B cell (primary cell): ENCODE data around the gene PTMS. TPM values are rescaled to one million over a fixed set of nuclear protein-coding genes. Genes with fewer than 3 reads are reported as not detected.
"Not testable (repeated sequence)": the region's sequence is repeated elsewhere in the genome, so short reads cannot be mapped to it uniquely, and the experiment has no call there.

Source experiments
- ATAC-seq: fragments of 200-7000 bp; cut with Tn5 transposase; one replicate; pipeline ENCODE4 v1.10.0; 2021; ENCODE audit warnings: low read depth, mild to moderate bottlenecking, moderate number of reproducible peaks, moderate library complexity
- CTCF ChIA-PET: fragments of 350-600 bp; sonication (Branson Sonifier 250); formaldehyde crosslinking; loops from one replicate; lab custom pipeline; 2021; ENCODE audit warnings: antibody characterized with exemption, inconsistent platforms; lab: Charles Lee
- POLR2A ChIA-PET: fragments of 350-600 bp; sonication (Branson Sonifier 250); formaldehyde crosslinking; loops from one replicate; lab custom pipeline; 2021; ENCODE audit warnings: antibody characterized with exemption; lab: Charles Lee
- DNase-seq: peaks from one replicate; pipeline ENCODE4 v3.0.0; 2013
- H2AFZ ChIP-seq: 2 replicates; pipeline ENCODE4 v1.6.1; 2012; ENCODE audit warnings: mild to moderate bottlenecking, low read depth, low read length; ENCODE audit not compliant: insufficient read depth, poor library complexity, severe bottlenecking
- H3K27ac ChIP-seq, 2 donors: 1 replicate in 1 of 2; 2 replicates in 1 of 2; pipeline ENCODE4 v1.5.1; 2012 to 2013; ENCODE audit warnings: low read length in 2 of 2, mild to moderate bottlenecking in 2 of 2, moderate library complexity in 1 of 2
- H3K27me3 ChIP-seq, 4 experiments: fragments of 200-600 bp in 1 of 4; sonication (generic) in 1 of 4; replicated peaks in 1 of 4; 1 replicate in 2 of 4; 2 replicates in 2 of 4; pipeline versions ENCODE4 v1.6.1 to v1.7.0; 2013 to 2016; ENCODE audit warnings: low read length in 3 of 4, mild to moderate bottlenecking in 2 of 4, mixed read lengths in 1 of 4, moderate library complexity in 1 of 4; ENCODE audit not compliant: insufficient read depth in 4 of 4, control insufficient read depth in 3 of 4; ENCODE audit errors: control extremely low read depth in 1 of 4
- H3K36me3 ChIP-seq, 2 experiments: replicated peaks in 1 of 2; 1 replicate in 1 of 2; 2 replicates in 1 of 2; pipeline versions ENCODE4 v1.6.1 to v1.7.1; 2013; ENCODE audit warnings: low read length in 1 of 2; ENCODE audit not compliant: insufficient read depth in 2 of 2, control insufficient read depth in 1 of 2; ENCODE audit errors: control extremely low read depth in 1 of 2, extremely low read depth in 1 of 2
- H3K4me1 ChIP-seq, 2 donors: fragments of 200-600 bp in 1 of 2; sonication (generic) in 1 of 2; 1 replicate in 1 of 2; 2 replicates in 1 of 2; pipeline versions ENCODE4 v1.5.1 to v1.6.1; 2013 to 2017; ENCODE audit warnings: low read length in 2 of 2; ENCODE audit not compliant: control insufficient read depth in 2 of 2, insufficient read depth in 2 of 2
- H3K4me2 ChIP-seq: replicated peaks from 2 replicates; pipeline ENCODE3; 2012; ENCODE audit warnings: mild to moderate bottlenecking, low read depth, low read length; ENCODE audit not compliant: poor library complexity, severe bottlenecking
- H3K4me3 ChIP-seq, 5 experiments: fragments of 200-600 bp in 1 of 5; sonication (generic) in 1 of 5; 1 replicate in 3 of 5; 2 replicates in 2 of 5; pipeline versions ENCODE4 v1.5.1 to v1.7.0; 2011 to 2016; ENCODE audit warnings: low read length in 4 of 5, mild to moderate bottlenecking in 4 of 5, low read depth in 2 of 5, control low read depth in 1 of 5, moderate library complexity in 1 of 5; ENCODE audit not compliant: insufficient read depth in 1 of 5; ENCODE audit errors: control extremely low read depth in 1 of 5, extremely low read depth in 1 of 5
- H3K79me2 ChIP-seq: fragments of 200-600 bp; sonication (generic); one replicate; pipeline ENCODE4 v1.6.0; 2016; ENCODE audit warnings: low read length; ENCODE audit not compliant: control insufficient read depth, insufficient read depth
- H3K9ac ChIP-seq: fragments of 200-600 bp; sonication (generic); 2 replicates; pipeline ENCODE4 v1.6.1; 2017; ENCODE audit warnings: mild to moderate bottlenecking, low read length, moderate library complexity
- H3K9me3 ChIP-seq, 3 donors: one replicate each; pipeline versions ENCODE4 v1.6.1 to v1.7.1; 2013; ENCODE audit warnings: low read length in 2 of 3; ENCODE audit not compliant: control insufficient read depth in 2 of 3, insufficient read depth in 1 of 3; ENCODE audit errors: control extremely low read depth in 1 of 3
- H4K20me1 ChIP-seq: 2 replicates; pipeline ENCODE4 v1.6.0; 2012; ENCODE audit warnings: mild to moderate bottlenecking, low read length; ENCODE audit not compliant: insufficient read depth, control insufficient read depth, poor library complexity, severe bottlenecking
- H3K27ac Mint-ChIP-seq: one replicate; pipeline ENCODE4 v1.8.0; 2021; ENCODE audit warnings: mixed read lengths
- H3K27me3 Mint-ChIP-seq: one replicate; pipeline ENCODE4 v1.8.0; 2021; ENCODE audit warnings: mixed read lengths
- H3K4me1 Mint-ChIP-seq: one replicate; pipeline ENCODE4 v1.8.0; 2021; ENCODE audit warnings: mixed read lengths
- H3K4me3 Mint-ChIP-seq: one replicate; pipeline ENCODE4 v1.8.0; 2021; ENCODE audit warnings: mixed read lengths
- H3K9me3 Mint-ChIP-seq: one replicate; pipeline ENCODE4 v1.8.0; 2022; ENCODE audit warnings: mixed read lengths; ENCODE audit not compliant: insufficient read depth
- EZH2 ChIP-seq: IDR thresholded peaks from 2 replicates; pipeline ENCODE4 v1.6.1; 2012; ENCODE audit warnings: borderline replicate concordance, low read depth, mild to moderate bottlenecking, moderate library complexity, low read length; ENCODE audit not compliant: insufficient read depth, poor library complexity, severe bottlenecking
- WGBS: methylation state at CpG from one replicate; pipeline ENCODE4 v1.1.5; 2013; ENCODE audit warnings: missing lambda C conversion rate; ENCODE audit not compliant: insufficient coverage; 5-methylcytosine and 5-hydroxymethylcytosine counted together
- intact Hi-C: fragments of 100-400 bp; cut with micrococcal nuclease; formaldehyde crosslinking; loops from one replicate; pipeline ENCODE4 v1.10.0; 2022
- polyA plus RNA-seq: library from polyadenylated mRNA; depleted of rRNA; stranded (reverse); fragments of >200 nt; gene quantifications from 2 replicates; pipeline ENCODE4 v1.2.3, GENCODE V29; 2012
- total RNA-seq, 2 donors: library from RNA; stranded (reverse); fragments of 120-200 nt in 1 of 2; gene quantifications; 1 replicate in 1 of 2; 2 replicates in 1 of 2; pipeline versions ENCODE4 v1.2.3 to v1.2.4, GENCODE V29; 2013 to 2022
- TF ChIP-seq, protein P1 (sequence below): fragments of 200-600 bp; IDR thresholded peaks from one replicate; pipeline ENCODE4 v1.8.0; 2022; ENCODE audit warnings: antibody characterized with exemption, mild to moderate bottlenecking

PTMS gene
- total and polyA plus RNA-seq, 2 donors (not counting 1 experiment from before 2014, with no cell fraction given), result 1.0 to 2.1 TPM

DNA sequence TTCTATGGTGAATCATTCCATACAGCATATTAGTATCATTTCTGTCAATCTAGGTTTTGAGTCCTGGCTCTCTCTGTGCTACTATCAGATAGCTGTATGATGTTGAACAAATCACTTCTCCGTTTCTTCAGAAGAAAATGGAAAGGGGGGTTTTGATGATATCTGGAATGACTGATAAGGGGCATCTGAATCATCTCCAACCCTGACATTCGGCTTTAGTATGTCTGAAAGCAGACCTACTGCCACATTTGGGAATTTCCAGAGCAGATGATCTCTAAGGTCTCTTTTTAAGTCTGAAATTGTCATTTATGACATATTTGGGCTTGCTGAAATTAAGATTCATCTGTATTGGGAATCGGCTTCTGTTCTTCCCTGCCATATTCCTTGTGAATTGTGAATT is 23.3 kb upstream of the PTMS start:
- Mint-ChIP-seq H3K27me3 (no peaks in the 10 kb centered on the region), H3K4me3 (no peak overlapping the region), H3K27ac (no peak overlapping the region), H3K4me1 (peaks cover 22% of the 10 kb centered on the region), H3K9me3 (peaks cover 3% of the 10 kb centered on the region)
- no peak for ATAC-seq
- intact Hi-C loops, result no loop called here
- 86% methylated on average over 1 of the region's 3 CpGs for WGBS
- H2AFZ ChIP-seq, result no peak overlapping the region
- peaks cover 0 to 5% (median 4%) of the 10 kb centered on the region in 3 donors for H3K9me3 ChIP-seq
- H3K4me3 ChIP-seq, result no peak overlapping the region
- peaks cover 15 to 18% of the 10 kb centered on the region in 2 donors for H3K4me1 ChIP-seq
- H3K36me3 ChIP-seq, result peaks cover 0 to 11% of the 10 kb centered on the region in 2 experiments
- no peak for DNase-seq
- no peaks in the 10 kb centered on the region for H4K20me1 ChIP-seq
- TF ChIP-seq EZH2, result no peak
- TF ChIP-seq, protein P1, sequence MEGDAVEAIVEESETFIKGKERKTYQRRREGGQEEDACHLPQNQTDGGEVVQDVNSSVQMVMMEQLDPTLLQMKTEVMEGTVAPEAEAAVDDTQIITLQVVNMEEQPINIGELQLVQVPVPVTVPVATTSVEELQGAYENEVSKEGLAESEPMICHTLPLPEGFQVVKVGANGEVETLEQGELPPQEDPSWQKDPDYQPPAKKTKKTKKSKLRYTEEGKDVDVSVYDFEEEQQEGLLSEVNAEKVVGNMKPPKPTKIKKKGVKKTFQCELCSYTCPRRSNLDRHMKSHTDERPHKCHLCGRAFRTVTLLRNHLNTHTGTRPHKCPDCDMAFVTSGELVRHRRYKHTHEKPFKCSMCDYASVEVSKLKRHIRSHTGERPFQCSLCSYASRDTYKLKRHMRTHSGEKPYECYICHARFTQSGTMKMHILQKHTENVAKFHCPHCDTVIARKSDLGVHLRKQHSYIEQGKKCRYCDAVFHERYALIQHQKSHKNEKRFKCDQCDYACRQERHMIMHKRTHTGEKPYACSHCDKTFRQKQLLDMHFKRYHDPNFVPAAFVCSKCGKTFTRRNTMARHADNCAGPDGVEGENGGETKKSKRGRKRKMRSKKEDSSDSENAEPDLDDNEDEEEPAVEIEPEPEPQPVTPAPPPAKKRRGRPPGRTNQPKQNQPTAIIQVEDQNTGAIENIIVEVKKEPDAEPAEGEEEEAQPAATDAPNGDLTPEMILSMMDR, result no peak
- POLR2A ChIA-PET, result no interaction called here
- CTCF ChIA-PET, result interaction anchor here (0.6 to 1.9 kb wide), 2 partner anchors 10 to 24 kb away, joined by 3 to 6 read pairs; partner anchors contain the start of genes MLF2 and PTMS
- H3K4me2 ChIP-seq, result no peak overlapping the region
- H3K9ac ChIP-seq, result no peak overlapping the region
- no peaks in the 10 kb centered on the region for H3K79me2 ChIP-seq
- no peaks in the 10 kb centered on the region for H3K27me3 ChIP-seq
- H3K27ac ChIP-seq, result no peak overlapping the region

DNA sequence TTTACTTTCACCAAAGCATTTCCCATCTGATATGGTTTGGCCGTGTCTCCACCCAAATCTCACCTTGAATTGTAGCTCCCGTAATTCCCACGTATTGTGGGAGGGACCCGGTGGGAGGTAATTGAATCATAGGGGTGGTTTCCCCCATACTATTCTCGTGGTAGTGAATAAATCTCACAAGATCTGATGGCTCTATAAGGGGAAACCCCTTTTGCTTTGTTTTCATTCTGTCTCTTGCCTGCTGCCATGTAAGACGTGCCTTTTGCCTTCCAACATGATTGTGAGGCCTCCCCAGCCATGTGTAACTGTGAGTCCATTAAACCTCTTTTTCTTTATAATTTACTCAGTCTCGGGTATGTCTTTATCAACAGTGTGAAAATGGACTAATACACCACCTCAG is 22.9 kb upstream of the PTMS start:
- POLR2A ChIA-PET, H3K27me3 Mint-ChIP-seq: not testable (repeated sequence)

More for the DNA sequence above, 22.9 kb upstream of the PTMS start:
- H3K9ac ChIP-seq, H3K79me2 ChIP-seq, H3K27ac ChIP-seq, H3K9me3 ChIP-seq, H3K4me3 ChIP-seq, H3K4me2 ChIP-seq, DNase-seq, H3K27ac Mint-ChIP-seq, ATAC-seq, H3K9me3 Mint-ChIP-seq, H4K20me1 ChIP-seq, intact Hi-C loops, H3K4me3 Mint-ChIP-seq, H3K27me3 ChIP-seq, H2AFZ ChIP-seq: not testable (repeated sequence)
- H3K4me1 Mint-ChIP-seq, result peaks cover 22% of the 10 kb centered on the region
- Histone ChIP-seq H3K4me1 (peaks cover 15 to 18% of the 10 kb centered on the region in 2 donors), H3K36me3 (peaks cover 0 to 16% of the 10 kb centered on the region in 2 experiments)
- 75% methylated on average over 2 of the region's 7 CpGs for WGBS
- CTCF ChIA-PET, result interaction anchor here (0.6 to 1.9 kb wide), 2 partner anchors 9 to 23 kb away, joined by 3 to 6 read pairs; partner anchors contain the start of genes MLF2 and PTMS
